Transverse colon (tissue), 4 donors: Measurements from ENCODE around the gene CYP2A6.
"Not testable (repeated sequence)": the region's sequence is repeated elsewhere in the genome, so short reads cannot be mapped to it uniquely, and the experiment has no call there.

ENCODE experiments used
- CTCF ChIP-seq, 5 experiments: fragments of 200-600 bp in 3 of 5; fragments of 450-650 bp in 2 of 5; sonication (generic) in 3 of 5; IDR thresholded peaks; 1 replicate in 2 of 5; 2 replicates in 3 of 5; pipeline ENCODE4 v1.5.1; 2016 to 2017; ENCODE audit warnings: antibody characterized with exemption in 5 of 5, inconsistent platforms in 3 of 5, mild to moderate bottlenecking in 2 of 5, moderate library complexity in 1 of 5
- EP300 ChIP-seq: sonication (generic); formaldehyde crosslinking; IDR thresholded peaks from one replicate; pipeline ENCODE4 v1.6.1; 2017; ENCODE audit warnings: antibody characterized with exemption, low read depth
- POLR2A ChIP-seq: fragments of 450-650 bp; IDR thresholded peaks from one replicate; pipeline ENCODE4 v1.6.1; 2016; ENCODE audit warnings: antibody characterized with exemption, mild to moderate bottlenecking, moderate library complexity
- POLR2AphosphoS5 ChIP-seq, 3 donors: sonication (generic); formaldehyde crosslinking; IDR thresholded peaks; one replicate each; pipeline ENCODE4 v1.6.1; 2016; ENCODE audit warnings: antibody characterized with exemption in 3 of 3

- TF ChIP-seq CTCF (IDR thresholded peaks at IDR 0.05); POLR2A; EP300; POLR2AphosphoS5 (IDR thresholded peaks at IDR 0.05): not testable (repeated sequence)
These were observed at the start of gene CYP2A6 for GRCh38 chr19:40850277-40850676.
